GM23338 (cell line): ENCODE data around the gene NCKAP5. TPM values are rescaled to one million over a fixed set of nuclear protein-coding genes. Genes with fewer than 3 reads are reported as not detected.

Experiments
- ATAC-seq: fragments of 200-7000 bp; cut with Tn5 transposase; 3 replicates; pipeline ENCODE4 v1.9.1; 2020
- DNase-seq: peaks from one replicate; pipeline ENCODE4 v3.0.0-alpha.2; 2015; ENCODE audit warnings: low spot score
- H2AFZ ChIP-seq: fragments of 200-600 bp; sonication (generic); 2 replicates; pipeline ENCODE4 v1.8.0; 2016; ENCODE audit warnings: antibody characterized with exemption, mild to moderate bottlenecking, moderate library complexity
- H3F3A ChIP-seq: fragments of 200-600 bp; sonication (generic); replicated peaks from 2 replicates; pipeline ENCODE4 v1.8.0; 2017; ENCODE audit warnings: antibody characterized with exemption, mixed run types, low read depth
- H3K27ac ChIP-seq: fragments of 200-600 bp; sonication (generic); 2 replicates; pipeline ENCODE4 v1.6.1; 2016; ENCODE audit warnings: low read depth
- H3K27me3 ChIP-seq: fragments of 200-600 bp; sonication (generic); 2 replicates; pipeline ENCODE4 v1.8.0; 2016; ENCODE audit warnings: mild to moderate bottlenecking, mixed run types, moderate library complexity; ENCODE audit not compliant: insufficient read depth
- H3K36me3 ChIP-seq: fragments of 200-600 bp; sonication (generic); 2 replicates; pipeline ENCODE4 v1.8.0; 2016; ENCODE audit warnings: mild to moderate bottlenecking; ENCODE audit not compliant: insufficient read depth
- H3K4me1 ChIP-seq: fragments of 200-600 bp; sonication (generic); 2 replicates; pipeline ENCODE4 v1.8.0; 2016; ENCODE audit warnings: mild to moderate bottlenecking, moderate library complexity; ENCODE audit not compliant: insufficient read depth
- H3K4me2 ChIP-seq: fragments of 200-600 bp; sonication (generic); 2 replicates; pipeline ENCODE4 v1.7.1; 2017; ENCODE audit warnings: mixed run types
- H3K4me3 ChIP-seq: fragments of 200-600 bp; sonication (generic); 2 replicates; pipeline ENCODE4 v1.6.1; 2016; ENCODE audit warnings: mixed run types
- H3K79me2 ChIP-seq: fragments of 200-600 bp; sonication (generic); replicated peaks from 2 replicates; pipeline ENCODE4 v1.8.0; 2017; ENCODE audit warnings: mild to moderate bottlenecking; ENCODE audit not compliant: insufficient read depth
- H3K9me2 ChIP-seq: fragments of 200-600 bp; sonication (generic); 2 replicates; pipeline ENCODE4 v1.8.0; 2017; ENCODE audit not compliant: insufficient read depth
- H4K20me1 ChIP-seq: fragments of 200-600 bp; sonication (generic); replicated peaks from 2 replicates; pipeline ENCODE4 v1.8.0; 2017; ENCODE audit warnings: mild to moderate bottlenecking; ENCODE audit not compliant: insufficient read depth
- H3K27ac Mint-ChIP-seq: 2 replicates; pipeline ENCODE4 v1.8.0; 2020; ENCODE audit warnings: inconsistent platforms, mild to moderate bottlenecking, moderate library complexity, mixed read lengths
- H3K27me3 Mint-ChIP-seq: 3 replicates; pipeline ENCODE4 v1.8.0; 2022; ENCODE audit warnings: low read depth, mild to moderate bottlenecking, moderate library complexity, mixed read lengths, inconsistent platforms; ENCODE audit not compliant: insufficient read depth, poor library complexity
- H3K36me3 Mint-ChIP-seq: 3 replicates; pipeline ENCODE4 v1.8.0; 2021; ENCODE audit warnings: low read depth, mild to moderate bottlenecking, inconsistent platforms, moderate library complexity, mixed read lengths
- H3K4me1 Mint-ChIP-seq: 3 replicates; pipeline ENCODE4 v1.8.0; 2020; ENCODE audit warnings: mild to moderate bottlenecking, inconsistent platforms, mixed read lengths
- H3K4me3 Mint-ChIP-seq: 3 replicates; pipeline ENCODE4 v1.8.0; 2021; ENCODE audit warnings: moderate library complexity, mild to moderate bottlenecking, inconsistent platforms, mixed read lengths
- H3K9me3 Mint-ChIP-seq: 3 replicates; pipeline ENCODE4 v1.8.0; 2020; ENCODE audit warnings: moderate library complexity, mild to moderate bottlenecking, inconsistent platforms, mixed read lengths
- CREB1 ChIP-seq: fragments of 250-450 bp; sonication (Bioruptor Pico); IDR thresholded peaks from 2 replicates; pipeline ENCODE4 v1.5.0; 2020; ENCODE audit warnings: low read depth, mild to moderate bottlenecking, moderate library complexity
- CTCF ChIP-seq, 2 experiments: fragments of 200-600 bp in 1 of 2; sonication (generic) in 1 of 2; conservative IDR thresholded peaks; 2 replicates each; pipeline versions ENCODE4 v1.5.1 to v1.6.1; 2016 to 2017; ENCODE audit warnings: antibody characterized with exemption in 2 of 2, low read depth in 2 of 2, mild to moderate bottlenecking in 2 of 2, moderate library complexity in 1 of 2
- ETS1 ChIP-seq: IDR thresholded peaks from 2 replicates; pipeline ENCODE4 v1.6.1; 2016; ENCODE audit warnings: antibody characterized with exemption
- EZH2 ChIP-seq: fragments of 200-600 bp; sonication (generic); IDR thresholded peaks from one replicate; pipeline ENCODE4 v1.8.0; 2017; ENCODE audit warnings: antibody characterized with exemption, mild to moderate bottlenecking, low read depth; ENCODE audit not compliant: unreplicated experiment
- JUNB ChIP-seq: IDR thresholded peaks from one replicate; pipeline ENCODE4 v1.6.1; 2016; ENCODE audit warnings: antibody characterized with exemption; ENCODE audit not compliant: unreplicated experiment
- POLR2AphosphoS5 ChIP-seq: IDR thresholded peaks from 2 replicates; pipeline ENCODE4 v1.6.1; 2016; ENCODE audit warnings: antibody characterized with exemption, low read depth
- REST ChIP-seq: IDR thresholded peaks from one replicate; pipeline ENCODE4 v1.6.1; 2018; ENCODE audit warnings: antibody characterized with exemption; ENCODE audit not compliant: unreplicated experiment
- STAT1 ChIP-seq: IDR thresholded peaks from one replicate; pipeline ENCODE4 v1.6.1; 2016; ENCODE audit warnings: antibody characterized with exemption; ENCODE audit not compliant: unreplicated experiment
- ZNF331 ChIP-seq: fragments of 250-450 bp; sonication (Bioruptor Pico); IDR thresholded peaks from 2 replicates; pipeline ENCODE4 v1.5.0; 2020; ENCODE audit warnings: low read depth, mild to moderate bottlenecking, moderate library complexity
- ZNF462 ChIP-seq: fragments of 250-450 bp; sonication (Bioruptor Pico); IDR thresholded peaks from 2 replicates; pipeline ENCODE4 v1.5.0; 2020; ENCODE audit warnings: mild to moderate bottlenecking, moderate library complexity
- polyA plus RNA-seq: library from polyadenylated mRNA; unstranded; fragments of >200 nt; fragmentation: Nextera tagmentation; extraction: Ambion mirVana; gene quantifications from 2 replicates; pipeline ENCODE4 v1.2.1, GENCODE V29; 2016
- total RNA-seq: library from RNA; depleted of rRNA; stranded (reverse); fragments of >200 nt; shearing (Covaris generic); gene quantifications from 2 replicates; pipeline ENCODE4 v1.2.3, GENCODE V29; 2014

The NCKAP5 gene
- total and polyA plus RNA-seq, 2 experiments from 2014 or later: 0.34 to 0.73 TPM

- no peak for TF ChIP-seq ZNF462 (CRISPR knock-in tag)
- TF ChIP-seq ZNF331: no peak
- no peak for TF ChIP-seq CTCF (conservative IDR thresholded peaks at IDR 0.05; ENCODE audit: low read depth in 2 of 2)
- no peak for TF ChIP-seq POLR2AphosphoS5
- no peak for TF ChIP-seq CREB1 (CRISPR knock-in tag)
- TF ChIP-seq EZH2: no peak
- TF ChIP-seq STAT1: no peak
Observed at GRCh38 chr2:133158442-133158841, 409.8 kb downstream of the NCKAP5 start (continued).

- no peak overlapping the region for H3K27ac ChIP-seq
- no peaks in the 10 kb centered on the region for H3K4me1 ChIP-seq
- no peak overlapping the region for H3K4me3 ChIP-seq
- Mint-ChIP-seq H3K27me3 (no peaks in the 10 kb centered on the region), H3K4me3 (no peak overlapping the region), H3K27ac (no peak overlapping the region), H3K4me1 (no peaks in the 10 kb centered on the region), H3K36me3 (peaks cover 10% of the 10 kb centered on the region; the same call in 2 of the 3 replicates), H3K9me3 (peaks cover 25% of the 10 kb centered on the region)
- no peaks in the 10 kb centered on the region for H4K20me1 ChIP-seq
- DNase-seq (no peak), ATAC-seq (no peak)
- H3K27me3 ChIP-seq: no peaks in the 10 kb centered on the region
- no peak overlapping the region for H2AFZ ChIP-seq
- H3K9me2 ChIP-seq: peaks cover 7% of the 10 kb centered on the region; the same call in 1 of the 2 replicates
- no peaks in the 10 kb centered on the region for H3K36me3 ChIP-seq
- no peaks in the 10 kb centered on the region for H3F3A ChIP-seq
- H3K4me2 ChIP-seq: no peak overlapping the region
- no peaks in the 10 kb centered on the region for H3K79me2 ChIP-seq
- TF ChIP-seq CTCF (conservative IDR thresholded peaks at IDR 0.05; ENCODE audit: low read depth in 2 of 2) (no peak), JUNB (no peak), EZH2 (no peak), REST (no peak), ZNF331 (no peak), ETS1 (no peak), STAT1 (no peak)
Observed at GRCh38 chr2:133158024-133158423, 410.2 kb downstream of the NCKAP5 start.
